Esophagus muscularis mucosa (tissue), 4 donors: ENCODE data around the gene SV2A. TPM values are rescaled to one million over a fixed set of nuclear protein-coding genes. Genes with fewer than 3 reads are reported as not detected.

ENCODE experiments used
- DNase-seq: peaks from one replicate; pipeline ENCODE4 v3.0.0-alpha.2; 2017; ENCODE audit errors: extremely low spot score
- H3K27ac ChIP-seq, 4 donors: fragments of 200-600 bp; sonication (generic); replicated peaks in 1 of 4; 1 replicate in 3 of 4; 2 replicates in 1 of 4; pipeline ENCODE4 v1.5.1; 2016 to 2019; ENCODE audit warnings: mild to moderate bottlenecking in 1 of 4
- H3K27me3 ChIP-seq, 4 donors: fragments of 200-600 bp; sonication (generic); one replicate each; pipeline versions ENCODE4 v1.5.1 to v1.6.0; 2016 to 2019
- H3K36me3 ChIP-seq, 4 donors: fragments of 200-600 bp; sonication (generic); one replicate each; pipeline ENCODE4 v1.5.1; 2016 to 2019
- H3K4me1 ChIP-seq, 4 donors: fragments of 200-600 bp; sonication (generic); one replicate each; pipeline ENCODE4 v1.5.1; 2016 to 2019
- H3K4me3 ChIP-seq, 4 donors: fragments of 200-600 bp; sonication (generic); 1 replicate in 2 of 4; 2 replicates in 2 of 4; pipeline ENCODE4 v1.5.1; 2016 to 2019; ENCODE audit warnings: mild to moderate bottlenecking in 4 of 4, moderate library complexity in 1 of 4
- H3K9me3 ChIP-seq, 4 donors: fragments of 200-600 bp; sonication (generic); 1 replicate in 3 of 4; 2 replicates in 1 of 4; pipeline ENCODE4 v1.5.1; 2016 to 2019
- CTCF ChIP-seq, 3 experiments: fragments of 200-600 bp in 2 of 3; fragments of 450-650 bp in 1 of 3; sonication (generic) in 2 of 3; IDR thresholded peaks; one replicate each; pipeline ENCODE4 v1.5.1; 2017 to 2019; ENCODE audit warnings: antibody characterized with exemption in 3 of 3, mild to moderate bottlenecking in 2 of 3, moderate library complexity in 1 of 3
- EP300 ChIP-seq: sonication (generic); formaldehyde crosslinking; IDR thresholded peaks from one replicate; pipeline ENCODE4 v1.6.1; 2017; ENCODE audit warnings: antibody characterized with exemption
- POLR2A ChIP-seq: fragments of 450-650 bp; IDR thresholded peaks from one replicate; pipeline ENCODE4 v1.6.1; 2017; ENCODE audit warnings: antibody characterized with exemption, moderate library complexity, mild to moderate bottlenecking, low read depth
- POLR2AphosphoS5 ChIP-seq, 2 donors: sonication (generic); formaldehyde crosslinking; IDR thresholded peaks; one replicate each; pipeline ENCODE4 v1.6.1; 2017; ENCODE audit warnings: antibody characterized with exemption in 2 of 2
- WGBS: methylation state at CpG from one replicate; pipeline ENCODE4 v1.1.5; 2018; 5-methylcytosine and 5-hydroxymethylcytosine counted together
- intact Hi-C: fragments of 100-400 bp; cut with DNase I; formaldehyde crosslinking; loops from one replicate; pipeline ENCODE4 v1.15.1; 2023
- total RNA-seq, 4 donors: library from RNA; depleted of rRNA; stranded (reverse); fragments of >200 nt; gene quantifications; one replicate each; pipeline versions ENCODE4 v1.1.0 to v1.2.1, GENCODE V29; 2016

Gene SV2A
- total RNA-seq, 4 donors from 2014 or later = 3.3 to 8.6 (median 5.5) TPM

DNA sequence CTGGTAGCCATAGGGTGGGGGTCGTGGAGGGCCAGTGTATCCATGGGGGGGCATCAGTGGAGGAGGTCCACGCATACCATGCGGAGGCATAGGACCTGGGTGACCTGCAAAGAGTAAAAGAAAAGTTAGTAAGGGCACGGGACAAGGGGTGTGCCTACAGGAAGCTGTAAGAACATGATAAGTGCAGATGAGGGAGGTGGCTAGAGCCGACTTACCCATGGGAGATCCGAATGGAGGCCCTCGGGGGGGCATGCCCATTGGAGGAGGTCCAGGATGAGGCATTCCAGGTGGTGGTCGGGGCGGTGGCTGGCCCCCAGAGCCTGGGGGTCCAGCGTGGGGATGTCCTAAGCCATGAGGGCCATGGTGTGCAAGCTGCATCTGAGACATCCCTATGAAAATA is 6.0 kb upstream of the SV2A start:
- Histone ChIP-seq H3K4me1 (peaks cover 28 to 44% (median 36%) of the 10 kb centered on the region in 4 donors), H3K27ac (no peak overlapping the region), H3K27me3 (no peaks in the 10 kb centered on the region), H3K9me3 (no peaks in the 10 kb centered on the region), H3K4me3 (no peak overlapping the region), H3K36me3 (peaks cover 36 to 56% (median 50%) of the 10 kb centered on the region in 4 donors)
- intact Hi-C loops = no loop called here
- TF ChIP-seq POLR2A = no peak
- TF ChIP-seq POLR2AphosphoS5 (IDR thresholded peaks at IDR 0.05) = no peak
- TF ChIP-seq CTCF (IDR thresholded peaks at IDR 0.05) = no peak
- no peak for TF ChIP-seq EP300
- 85% methylated on average over 10 of the region's 10 CpGs for WGBS
- no peak for DNase-seq

- Histone ChIP-seq H3K27ac (peak overlapping the region in 3 of 4 donors; percentile 3 to 55 (median 33)), H3K4me3 (peak overlapping the region; percentile 60 to 83 (median 64))
Measured at GRCh38 chr1:149916898-149917252, 769 bp downstream of the SV2A start.

GRCh38 chr1:149916193-149916897 is 1.3 kb downstream of the SV2A start:
- 22% methylated on average over 7 of the region's 9 CpGs for whole genome bisulfite sequencing
- Histone ChIP-seq H3K4me1 (peaks cover 9 to 32% (median 29%) of the 10 kb centered on the region in 4 donors), H3K4me3 (peak overlapping the region; percentile 60 to 83 (median 64)), H3K27ac (peak overlapping the region in 3 of 4 donors; percentile 3 to 55 (median 33)), H3K27me3 (peaks cover 0 to 8% (median 0%) of the 10 kb centered on the region in 4 donors), H3K9me3 (no peaks in the 10 kb centered on the region), H3K36me3 (peaks cover 0 to 14% (median under 1%) of the 10 kb centered on the region in 4 donors)
- intact Hi-C loops = no loop called here
- no peak for DNase-seq
- TF ChIP-seq POLR2AphosphoS5 (IDR thresholded peaks at IDR 0.05) (no peak), POLR2A (no peak), EP300 (no peak), CTCF (IDR thresholded peaks at IDR 0.05) (no peak)

More at GRCh38 chr1:149916898-149917252, 769 bp downstream of the SV2A start:
- Histone ChIP-seq H3K9me3 (no peaks in the 10 kb centered on the region), H3K4me1 (peaks cover 9 to 32% (median 29%) of the 10 kb centered on the region in 4 donors), H3K36me3 (peaks cover 0 to 19% (median 3%) of the 10 kb centered on the region in 4 donors), H3K27me3 (peaks cover 0 to 8% (median 0%) of the 10 kb centered on the region in 4 donors)
- 5% methylated on average over 10 of the region's 10 CpGs for WGBS
- no peak for TF ChIP-seq POLR2A
- no peak for TF ChIP-seq POLR2AphosphoS5 (IDR thresholded peaks at IDR 0.05)
- no peak for TF ChIP-seq CTCF (IDR thresholded peaks at IDR 0.05)
- no peak for TF ChIP-seq EP300
- no peak for DNase-seq
- intact Hi-C loops = no loop called here

GRCh38 chr1:149915429-149916192 is 2.0 kb downstream of the SV2A start:
- TF ChIP-seq EP300 = no peak
- TF ChIP-seq CTCF (IDR thresholded peaks at IDR 0.05) = no peak
- TF ChIP-seq POLR2AphosphoS5 (IDR thresholded peaks at IDR 0.05) = no peak
- no peak for TF ChIP-seq POLR2A
- Histone ChIP-seq H3K4me3 (no peak overlapping the region), H3K4me1 (peaks cover 9 to 32% (median 29%) of the 10 kb centered on the region in 4 donors), H3K9me3 (no peaks in the 10 kb centered on the region), H3K36me3 (peaks cover 0 to 10% (median under 1%) of the 10 kb centered on the region in 4 donors), H3K27me3 (peaks cover 0 to 8% (median 0%) of the 10 kb centered on the region in 4 donors), H3K27ac (peak overlapping the region in 1 of 4 donors; percentile 33)
- WGBS = 81% methylated on average over 11 of the region's 11 CpGs
- intact Hi-C loops = no loop called here
- no peak for DNase-seq
